ENCODE measurements around the gene ATP5F1D.

Gene ATP5F1D

GRCh38 chr19:1273263-1274041 is 31.9 kb downstream of the ATP5F1D start:
- H3K27ac ChIP-seq (ENCODE audit: low read depth, low read length) = peak overlapping the region; percentile 98
- peaks cover 45% of the 10 kb centered on the region for H3K36me3 ChIP-seq (ENCODE audit: insufficient read depth, low read length)
- peak overlapping the region in 1 of 2 donors; percentile 11 for H3K4me3 ChIP-seq (ENCODE audit: low read depth in 1 of 2, low read length in 2 of 2)
- H3K4me1 ChIP-seq (ENCODE audit: insufficient read depth, low read length) = peaks cover 59% of the 10 kb centered on the region
- H3K27me3 ChIP-seq (ENCODE audit: control insufficient read depth in 1 of 2, insufficient read depth in 2 of 2, low read length in 2 of 2) = no peaks in the 10 kb centered on the region
- H3K9me3 ChIP-seq (ENCODE audit: low read length) = no peaks in the 10 kb centered on the region
- no peak overlapping the region for H3K9ac ChIP-seq (ENCODE audit: low read length)

GRCh38 chr19:1274081-1274851 is 32.7 kb downstream of the ATP5F1D start:
- Histone ChIP-seq H3K36me3 (ENCODE audit: insufficient read depth, low read length) (peaks cover 51% of the 10 kb centered on the region), H3K4me1 (ENCODE audit: insufficient read depth, low read length) (peaks cover 55% of the 10 kb centered on the region), H3K27me3 (ENCODE audit: control insufficient read depth in 1 of 2, insufficient read depth in 2 of 2, low read length in 2 of 2) (no peaks in the 10 kb centered on the region), H3K9me3 (ENCODE audit: low read length) (no peaks in the 10 kb centered on the region), H3K4me3 (ENCODE audit: low read depth in 1 of 2, low read length in 2 of 2) (peak overlapping the region in 1 of 2 donors; percentile 23), H3K9ac (ENCODE audit: low read length) (no peak overlapping the region), H3K27ac (ENCODE audit: low read depth, low read length) (peak overlapping the region; percentile 89)

- Histone ChIP-seq H3K9ac (ENCODE audit: low read length) (no peak overlapping the region), H3K9me3 (ENCODE audit: low read length) (no peaks in the 10 kb centered on the region), H3K27me3 (ENCODE audit: control insufficient read depth in 1 of 2, insufficient read depth in 2 of 2, low read length in 2 of 2) (no peaks in the 10 kb centered on the region), H3K4me1 (ENCODE audit: insufficient read depth, low read length) (peaks cover 55% of the 10 kb centered on the region), H3K27ac (ENCODE audit: low read depth, low read length) (peak overlapping the region; percentile 89), H3K36me3 (ENCODE audit: insufficient read depth, low read length) (peaks cover 54% of the 10 kb centered on the region), H3K4me3 (ENCODE audit: low read depth in 1 of 2, low read length in 2 of 2) (peak overlapping the region; percentile 23 to 59)
These were observed 33.3 kb downstream of the ATP5F1D start for GRCh38 chr19:1274852-1275259.

GRCh38 chr19:1275260-1275975 is 33.9 kb downstream of the ATP5F1D start, which contains the start of gene FAM174C:
FAM174C (plus strand) TSS chr19:1275530; CDS start chr19:1275550, 20 bp downstream.
- peaks cover 54% of the 10 kb centered on the region for H3K4me1 ChIP-seq (ENCODE audit: insufficient read depth, low read length)
- H3K4me3 ChIP-seq (ENCODE audit: low read depth in 1 of 2, low read length in 2 of 2) = peak within 1 kb of the TSS; percentile 59 to 68
- peak within 1 kb of the TSS; percentile 96 for H3K27ac ChIP-seq (ENCODE audit: low read depth, low read length)
- H3K36me3 ChIP-seq (ENCODE audit: insufficient read depth, low read length) = peaks cover 54% of the 10 kb centered on the region
- peak within 1 kb of the TSS; percentile 57 for H3K9ac ChIP-seq (ENCODE audit: low read length)
- no peaks in the 10 kb centered on the region for H3K27me3 ChIP-seq (ENCODE audit: control insufficient read depth in 1 of 2, insufficient read depth in 2 of 2, low read length in 2 of 2)
- no peaks in the 10 kb centered on the region for H3K9me3 ChIP-seq (ENCODE audit: low read length)

GRCh38 chr19:1275976-1276627 is 34.6 kb downstream of the ATP5F1D start:
- peaks cover 48% of the 10 kb centered on the region for H3K36me3 ChIP-seq (ENCODE audit: insufficient read depth, low read length)
- H3K4me1 ChIP-seq (ENCODE audit: insufficient read depth, low read length) = peaks cover 47% of the 10 kb centered on the region
- H3K9ac ChIP-seq (ENCODE audit: low read length) = peak overlapping the region; percentile 57
- peak overlapping the region; percentile 59 to 68 for H3K4me3 ChIP-seq (ENCODE audit: low read depth in 1 of 2, low read length in 2 of 2)
- no peaks in the 10 kb centered on the region for H3K9me3 ChIP-seq (ENCODE audit: low read length)
- peak overlapping the region; percentile 96 for H3K27ac ChIP-seq (ENCODE audit: low read depth, low read length)
- H3K27me3 ChIP-seq (ENCODE audit: control insufficient read depth in 1 of 2, insufficient read depth in 2 of 2, low read length in 2 of 2) = no peaks in the 10 kb centered on the region

GRCh38 chr19:1276628-1277022 is 35.1 kb downstream of the ATP5F1D start:
- Histone ChIP-seq H3K36me3 (ENCODE audit: insufficient read depth, low read length) (peaks cover 43% of the 10 kb centered on the region), H3K27me3 (ENCODE audit: control insufficient read depth in 1 of 2, insufficient read depth in 2 of 2, low read length in 2 of 2) (no peaks in the 10 kb centered on the region), H3K27ac (ENCODE audit: low read depth, low read length) (peak overlapping the region; percentile 96), H3K4me1 (ENCODE audit: insufficient read depth, low read length) (peaks cover 42% of the 10 kb centered on the region), H3K4me3 (ENCODE audit: low read depth in 1 of 2, low read length in 2 of 2) (peak overlapping the region in 1 of 2 donors; percentile 68), H3K9ac (ENCODE audit: low read length) (no peak overlapping the region), H3K9me3 (ENCODE audit: low read length) (no peaks in the 10 kb centered on the region)

GRCh38 chr19:1277061-1277460 is 35.5 kb downstream of the ATP5F1D start:
- H3K9me3 ChIP-seq (ENCODE audit: low read length) = no peaks in the 10 kb centered on the region
- H3K36me3 ChIP-seq (ENCODE audit: insufficient read depth, low read length) = peaks cover 39% of the 10 kb centered on the region
- no peaks in the 10 kb centered on the region for H3K27me3 ChIP-seq (ENCODE audit: control insufficient read depth in 1 of 2, insufficient read depth in 2 of 2, low read length in 2 of 2)
- no peak overlapping the region for H3K9ac ChIP-seq (ENCODE audit: low read length)
- peaks cover 37% of the 10 kb centered on the region for H3K4me1 ChIP-seq (ENCODE audit: insufficient read depth, low read length)
- no peak overlapping the region for H3K4me3 ChIP-seq (ENCODE audit: low read depth in 1 of 2, low read length in 2 of 2)
- no peak overlapping the region for H3K27ac ChIP-seq (ENCODE audit: low read depth, low read length)

- Histone ChIP-seq H3K36me3 (ENCODE audit: insufficient read depth, low read length) (peaks cover 28% of the 10 kb centered on the region), H3K4me1 (ENCODE audit: insufficient read depth, low read length) (peaks cover 27% of the 10 kb centered on the region), H3K9ac (ENCODE audit: low read length) (no peak overlapping the region), H3K9me3 (ENCODE audit: low read length) (no peaks in the 10 kb centered on the region), H3K4me3 (ENCODE audit: low read depth in 1 of 2, low read length in 2 of 2) (no peak overlapping the region), H3K27me3 (ENCODE audit: control insufficient read depth in 1 of 2, insufficient read depth in 2 of 2, low read length in 2 of 2) (peaks cover 0 to 4% of the 10 kb centered on the region in 2 donors), H3K27ac (ENCODE audit: low read depth, low read length) (no peak overlapping the region)
These were observed 36.5 kb downstream of the ATP5F1D start for GRCh38 chr19:1278074-1278473.

GRCh38 chr19:1278713-1279660 is 37.4 kb downstream of the ATP5F1D start:
- Histone ChIP-seq H3K27ac (ENCODE audit: low read depth, low read length) (no peak overlapping the region), H3K9me3 (ENCODE audit: low read length) (no peaks in the 10 kb centered on the region), H3K9ac (ENCODE audit: low read length) (no peak overlapping the region), H3K36me3 (ENCODE audit: insufficient read depth, low read length) (peaks cover 19% of the 10 kb centered on the region), H3K4me3 (ENCODE audit: low read depth in 1 of 2, low read length in 2 of 2) (no peak overlapping the region), H3K4me1 (ENCODE audit: insufficient read depth, low read length) (peaks cover 18% of the 10 kb centered on the region), H3K27me3 (ENCODE audit: control insufficient read depth in 1 of 2, insufficient read depth in 2 of 2, low read length in 2 of 2) (peaks cover 0 to 13% of the 10 kb centered on the region in 2 donors)

GRCh38 chr19:1279782-1280341 is 38.3 kb downstream of the ATP5F1D start:
- Histone ChIP-seq H3K36me3 (ENCODE audit: insufficient read depth, low read length) (peaks cover 11% of the 10 kb centered on the region), H3K4me3 (ENCODE audit: low read depth in 1 of 2, low read length in 2 of 2) (no peak overlapping the region), H3K9ac (ENCODE audit: low read length) (no peak overlapping the region), H3K27ac (ENCODE audit: low read depth, low read length) (no peak overlapping the region), H3K4me1 (ENCODE audit: insufficient read depth, low read length) (peaks cover 9% of the 10 kb centered on the region), H3K9me3 (ENCODE audit: low read length) (no peaks in the 10 kb centered on the region), H3K27me3 (ENCODE audit: control insufficient read depth in 1 of 2, insufficient read depth in 2 of 2, low read length in 2 of 2) (peaks cover 3 to 22% of the 10 kb centered on the region in 2 donors)
